GM21381 (cell line): ENCODE measurements around the gene SLC1A5.

ENCODE experiments used
- ATAC-seq: cut with Tn5 transposase; IDR thresholded peaks from one replicate; pipeline ENCODE4 v1.9.1; 2021; ENCODE audit warnings: mild to moderate bottlenecking, moderate library complexity; ENCODE audit not compliant: unreplicated experiment

The SLC1A5 gene

DNA sequence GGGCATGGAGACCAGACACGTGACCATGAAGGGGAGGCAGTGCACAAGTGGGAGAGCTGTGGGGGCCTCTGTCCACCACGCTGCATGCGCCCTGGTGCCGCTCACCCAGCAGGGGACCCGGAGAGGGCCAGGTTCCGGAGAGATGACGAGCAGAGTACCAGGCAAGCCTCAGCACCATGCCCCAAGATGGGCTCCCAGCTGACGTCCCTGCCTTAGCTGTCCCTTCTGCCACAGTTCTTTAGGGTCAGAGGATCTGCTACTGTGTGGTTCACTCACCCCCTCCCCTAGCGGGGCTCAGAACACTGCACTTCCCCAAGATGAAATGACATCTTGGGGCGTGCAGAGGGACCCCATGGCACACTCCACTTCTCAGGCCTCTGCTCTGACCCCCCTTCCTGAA, 61.8 kb downstream of the SLC1A5 start:
- no peak for ATAC-seq

DNA sequence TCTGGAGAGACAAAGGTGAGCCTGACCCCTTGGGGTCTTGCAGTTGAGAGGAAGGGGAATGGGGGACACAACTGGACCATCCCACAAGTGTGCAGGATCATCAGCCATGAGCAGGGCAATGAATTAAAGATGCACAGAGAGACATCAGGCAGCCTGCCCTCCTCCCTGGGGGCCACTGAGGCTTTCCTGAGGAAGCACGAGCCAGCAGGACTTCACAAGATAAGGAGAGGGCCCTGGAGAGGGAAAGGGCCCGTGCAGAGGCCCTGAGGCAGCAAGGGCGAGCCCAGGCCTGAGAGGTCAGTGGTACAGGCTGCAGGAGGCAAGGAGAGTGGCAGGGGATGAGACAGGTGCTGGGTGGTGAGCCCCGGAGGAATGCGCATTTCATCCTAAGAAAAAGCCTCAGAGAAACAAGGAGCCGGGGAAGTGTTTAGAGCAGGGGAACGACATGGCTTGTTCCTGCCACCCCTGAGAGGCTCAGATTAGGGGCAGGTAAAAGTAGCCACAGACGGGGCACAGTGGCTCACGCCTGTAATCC, 62.5 kb downstream of the SLC1A5 start:
- ATAC-seq: no peak

DNA sequence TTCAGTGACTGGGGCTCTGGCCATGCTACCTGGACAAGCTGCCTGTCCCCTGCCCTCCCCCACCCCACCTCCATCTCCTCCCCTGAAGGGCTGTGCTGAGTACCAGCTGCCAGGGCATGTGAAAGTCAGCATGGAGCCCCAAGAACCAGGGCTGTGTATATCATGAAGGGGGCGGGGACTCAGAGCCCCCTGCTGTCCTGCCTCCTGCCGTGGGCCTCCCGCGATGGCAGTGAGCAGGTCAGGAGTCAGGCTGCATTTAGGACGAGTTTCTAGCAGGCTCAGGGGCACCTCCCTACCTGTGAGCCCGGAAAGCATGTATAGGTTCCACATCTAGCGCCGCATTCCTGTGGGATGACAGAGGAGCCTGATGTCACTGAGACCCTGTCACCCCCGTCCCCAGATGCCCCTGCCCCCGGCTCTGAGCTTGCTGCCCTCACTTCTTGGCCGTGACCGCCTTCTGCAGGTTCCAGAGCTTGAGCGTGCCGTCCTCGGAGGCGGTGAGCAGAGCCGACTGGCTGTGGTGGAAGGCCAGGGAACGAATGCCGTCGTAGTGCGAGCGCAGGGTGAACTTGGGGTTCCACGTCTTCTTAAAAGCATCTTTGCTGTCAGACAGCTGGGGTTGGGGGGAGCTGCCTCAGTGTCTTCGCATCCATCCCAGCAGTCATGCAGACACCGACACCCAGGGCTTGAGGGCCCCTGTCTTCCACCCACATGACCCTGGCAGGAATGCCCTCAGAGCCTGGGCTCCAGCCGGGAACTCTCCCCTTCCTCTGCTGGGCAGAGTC, 63.2 kb downstream of the SLC1A5 start:
- no peak for ATAC-seq
